Right lobe of liver (tissue), 6 donors: ENCODE measurements around the gene SLC35G1. TPM values are rescaled to one million over a fixed set of nuclear protein-coding genes. Genes with fewer than 3 reads are reported as not detected.
A peak's percentile ranks its signal among the peaks of the same experiment; 100 is the strongest.

ENCODE experiments used
- ATAC-seq, 4 donors: fragments of 200-7000 bp; cut with Tn5 transposase; one replicate each; pipeline ENCODE4 v1.9.1; 2020; ENCODE audit warnings: mild to moderate bottlenecking in 4 of 4, moderate library complexity in 4 of 4
- DNase-seq, 3 donors: peaks; one replicate each; pipeline ENCODE4 v3.0.0-alpha.2; 2020
- H3K27ac ChIP-seq, 3 donors: fragments of 200-600 bp; one replicate each; pipeline ENCODE4 v1.8.0; 2022
- H3K27me3 ChIP-seq, 2 donors: fragments of 200-600 bp; one replicate each; pipeline ENCODE4 v1.8.0; 2022
- H3K36me3 ChIP-seq, 4 donors: fragments of 200-600 bp; sonication (generic) in 1 of 4; one replicate each; pipeline versions ENCODE4 v1.5.1 to v1.8.0; 2017 to 2022; ENCODE audit warnings: control low read depth in 1 of 4
- H3K4me1 ChIP-seq, 4 donors: fragments of 200-600 bp; sonication (generic) in 1 of 4; one replicate each; pipeline versions ENCODE4 v1.5.1 to v1.8.0; 2017 to 2022; ENCODE audit warnings: control low read depth in 1 of 4
- H3K4me3 ChIP-seq, 3 donors: fragments of 200-600 bp; one replicate each; pipeline ENCODE4 v1.8.0; 2022
- H3K9me3 ChIP-seq, 4 donors: fragments of 200-600 bp; sonication (generic) in 1 of 4; one replicate each; pipeline versions ENCODE4 v1.5.1 to v1.8.0; 2017 to 2022; ENCODE audit warnings: control low read depth in 1 of 4
- POLR2A ChIP-seq: fragments of 450-650 bp; IDR thresholded peaks from one replicate; pipeline ENCODE4 v1.6.1; 2017; ENCODE audit warnings: antibody characterized with exemption, mild to moderate bottlenecking
- WGBS: methylation state at CpG from one replicate; pipeline ENCODE4 v1.1.6; 2018; ENCODE audit warnings: low coverage, low lambda C conversion rate; ENCODE audit not compliant: insufficient coverage; ENCODE audit errors: missing lambda C conversion rate; 5-methylcytosine and 5-hydroxymethylcytosine counted together
- intact Hi-C, 2 donors: fragments of 100-400 bp; cut with DNase I; formaldehyde crosslinking; loops; one replicate each; pipeline versions ENCODE4 v1.11.2 to v1.14.1; 2022
- long read RNA-seq: library from polyadenylated mRNA; unstranded; transcript quantifications from one replicate; pipeline ENCODE4 v2.0.0, GENCODE V29; 2019
- total RNA-seq, 6 experiments: library from RNA; depleted of rRNA in 2 of 6; stranded (reverse); fragments of >200 nt in 2 of 6; fragmentation: NEBNext Ultra II Directional in 3 of 6; extraction: Animal tissue kit (Norgen Biotek cat#: 25700) in 3 of 6; gene quantifications; one replicate each; pipeline versions ENCODE4 v1.1.0 to v1.2.4, GENCODE V29; 2016 to 2023
- TF ChIP-seq, protein P1 (sequence below), 4 donors: fragments of 200-600 bp in 3 of 4; fragments of 450-650 bp in 1 of 4; IDR thresholded peaks; one replicate each; pipeline versions ENCODE4 v1.5.1 to v1.8.0; 2016 to 2022; ENCODE audit warnings: antibody characterized with exemption in 4 of 4, mild to moderate bottlenecking in 2 of 4
- donor health status: DM: no; HTN: yes; CAD: no.
- donor health status: DM: no; HTN: no; CAD: no.
- donor health status: DM: no; HTN: no; CAD: no.
- donor health status: DM: no; HTN: yes; CAD: no.
- donor health status: DM: no; HTN: yes; CAD: no.

SLC35G1 gene
- 1 to 10 TPM; 2.6 to 7.3 (median 4.5) TPM for total RNA-seq
- long read RNA-seq, partial matches to known transcripts: 0 of 1 reads
- long read RNA-seq, other reads (novel, unspliced or antisense): 1 of 1 reads

GRCh38 chr10:93893646-93894515, at the start of gene SLC35G1:
Gene SLC35G1, plus strand, starts transcription at chr10:93893978. Its CDS starts 56 bp downstream, at chr10:93894034.
- TF ChIP-seq, protein P1, sequence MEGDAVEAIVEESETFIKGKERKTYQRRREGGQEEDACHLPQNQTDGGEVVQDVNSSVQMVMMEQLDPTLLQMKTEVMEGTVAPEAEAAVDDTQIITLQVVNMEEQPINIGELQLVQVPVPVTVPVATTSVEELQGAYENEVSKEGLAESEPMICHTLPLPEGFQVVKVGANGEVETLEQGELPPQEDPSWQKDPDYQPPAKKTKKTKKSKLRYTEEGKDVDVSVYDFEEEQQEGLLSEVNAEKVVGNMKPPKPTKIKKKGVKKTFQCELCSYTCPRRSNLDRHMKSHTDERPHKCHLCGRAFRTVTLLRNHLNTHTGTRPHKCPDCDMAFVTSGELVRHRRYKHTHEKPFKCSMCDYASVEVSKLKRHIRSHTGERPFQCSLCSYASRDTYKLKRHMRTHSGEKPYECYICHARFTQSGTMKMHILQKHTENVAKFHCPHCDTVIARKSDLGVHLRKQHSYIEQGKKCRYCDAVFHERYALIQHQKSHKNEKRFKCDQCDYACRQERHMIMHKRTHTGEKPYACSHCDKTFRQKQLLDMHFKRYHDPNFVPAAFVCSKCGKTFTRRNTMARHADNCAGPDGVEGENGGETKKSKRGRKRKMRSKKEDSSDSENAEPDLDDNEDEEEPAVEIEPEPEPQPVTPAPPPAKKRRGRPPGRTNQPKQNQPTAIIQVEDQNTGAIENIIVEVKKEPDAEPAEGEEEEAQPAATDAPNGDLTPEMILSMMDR (IDR thresholded peaks at IDR 0.05): no peak
- peak; percentile 86 for TF ChIP-seq POLR2A
- intact Hi-C loops: no loop called here
- Histone ChIP-seq H3K36me3 (no peaks in the 10 kb centered on the region), H3K27ac (peak within 1 kb of the TSS; percentile 8 to 81 (median 59)), H3K27me3 (no peaks in the 10 kb centered on the region), H3K4me1 (peaks cover 0 to 22% (median 0%) of the 10 kb centered on the region in 4 donors), H3K9me3 (no peaks in the 10 kb centered on the region), H3K4me3 (peak within 1 kb of the TSS; percentile 68 to 97 (median 80))
- peak; percentile 80 to 81 (median 80) for DNase-seq
- 0% methylated on average over 15 of the region's 82 CpGs for WGBS
- ATAC-seq: peak; percentile 94 to 98 (median 96)

- no peaks in the 10 kb centered on the region for H3K9me3 ChIP-seq
- WGBS: 88% methylated on average over 1 of the region's 30 CpGs
- H3K27me3 ChIP-seq: no peaks in the 10 kb centered on the region
- H3K4me3 ChIP-seq: no peak overlapping the region
- intact Hi-C loops: no loop called here
- DNase-seq (no peak), ATAC-seq (no peak)
- H3K36me3 ChIP-seq: no peaks in the 10 kb centered on the region
- no peak overlapping the region for H3K27ac ChIP-seq
- H3K4me1 ChIP-seq: no peaks in the 10 kb centered on the region
- TF ChIP-seq, protein P1 (IDR thresholded peaks at IDR 0.05): no peak
- no peak for TF ChIP-seq POLR2A
Observed at GRCh38 chr10:93844979-93845626, 48.7 kb upstream of the SLC35G1 start.

GRCh38 chr10:93849593-93849992, 44.2 kb upstream of the SLC35G1 start:
- Histone ChIP-seq H3K4me1 (peaks cover 0 to 3% (median under 1%) of the 10 kb centered on the region in 4 donors), H3K27ac (no peak overlapping the region), H3K9me3 (no peaks in the 10 kb centered on the region), H3K4me3 (no peak overlapping the region), H3K36me3 (no peaks in the 10 kb centered on the region), H3K27me3 (no peaks in the 10 kb centered on the region)
- intact Hi-C loops: no loop called here
- WGBS: 79% methylated on average over 4 of the region's 4 CpGs
- no peak for ATAC-seq
- TF ChIP-seq, protein P1 (IDR thresholded peaks at IDR 0.05): no peak
- TF ChIP-seq POLR2A: no peak
- DNase-seq: no peak

DNA sequence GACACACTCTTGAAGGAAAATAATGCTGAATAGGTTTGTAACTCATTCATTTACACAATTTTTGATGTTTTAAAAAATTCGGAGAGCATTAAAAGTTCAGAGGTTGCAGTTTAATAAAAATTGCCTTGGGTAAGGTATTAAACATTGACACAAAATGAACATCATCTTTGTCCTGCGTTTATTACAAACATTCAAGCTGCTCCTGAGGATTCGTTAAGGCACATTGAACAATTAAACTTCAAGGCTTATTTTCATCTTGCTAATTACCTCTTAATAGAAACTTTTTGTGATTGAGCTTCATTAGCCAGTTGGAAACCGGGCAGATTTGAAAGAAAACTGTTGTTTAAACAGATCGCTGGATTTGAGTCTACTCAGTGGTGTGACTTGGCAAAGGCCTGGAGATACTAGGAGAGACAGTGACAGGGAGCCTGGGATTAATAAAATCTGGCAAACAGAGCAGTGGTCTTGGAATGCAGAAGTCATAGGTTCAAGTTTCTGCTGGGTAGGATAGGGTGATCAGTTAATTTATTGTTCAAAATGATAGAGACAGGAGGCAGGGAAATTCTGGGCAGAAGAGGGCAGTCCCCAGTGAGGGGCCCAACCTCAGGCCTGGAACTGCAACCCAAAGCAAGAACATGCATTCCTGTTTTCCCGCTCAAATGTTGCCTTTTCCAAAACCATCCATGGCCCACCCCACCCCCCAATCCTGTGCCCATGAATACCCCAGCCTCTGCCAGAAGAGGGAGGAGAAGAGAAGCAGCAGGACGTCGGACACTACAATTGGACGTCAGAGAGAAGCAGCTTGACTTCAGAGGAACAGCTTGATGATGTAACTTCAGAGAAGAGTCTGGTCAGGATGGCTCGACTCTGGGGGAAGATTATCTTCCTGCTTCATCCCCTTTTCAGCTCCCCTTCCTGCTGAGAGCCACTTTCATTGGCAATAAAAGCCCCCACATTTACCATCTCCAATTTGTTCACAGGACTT, 43.5 kb upstream of the SLC35G1 start:
- peaks cover 0 to 8% (median 4%) of the 10 kb centered on the region in 4 donors for H3K4me1 ChIP-seq
- H3K36me3 ChIP-seq: no peaks in the 10 kb centered on the region
- H3K4me3 ChIP-seq: no peak overlapping the region
- no peaks in the 10 kb centered on the region for H3K27me3 ChIP-seq
- TF ChIP-seq, protein P1 (IDR thresholded peaks at IDR 0.05): no peak
- TF ChIP-seq POLR2A: no peak
- DNase-seq (no peak), ATAC-seq (no peak)
- no peak overlapping the region for H3K27ac ChIP-seq
- intact Hi-C loops: no loop called here
- WGBS: 62% methylated on average over 8 of the region's 10 CpGs
- no peaks in the 10 kb centered on the region for H3K9me3 ChIP-seq
